HepG2 (cell line): Measurements from ENCODE around the gene NOTCH2. TPM values are rescaled to one million over a fixed set of nuclear protein-coding genes. Genes with fewer than 3 reads are reported as not detected.

Experiments
- ATAC-seq: fragments of 200-7000 bp; cut with Tn5 transposase; 3 replicates; pipeline ENCODE4 v1.9.1; 2020; ENCODE audit warnings: mild to moderate bottlenecking, moderate library complexity
- BruUV-seq: library from RNA; stranded (reverse); fragments of 400-500 nt; replicated peaks from 2 replicates; lab custom pipeline; 2021; lab: Mats Ljungman, UMichigan
- CTCF ChIA-PET: fragments of 300-600 bp; formaldehyde crosslinking; extraction: SDS; loops from one replicate; lab custom pipeline; 2021; ENCODE audit warnings: low total read pairs, inconsistent platforms, low intra/inter-chr PET ratio; lab: Yijun Ruan, JAX
- POLR2A ChIA-PET: fragments of 350-600 bp; sonication (Branson Sonifier 250); formaldehyde crosslinking; loops from one replicate; lab custom pipeline; 2020; ENCODE audit warnings: antibody characterized with exemption, inconsistent platforms; lab: Yijun Ruan, JAX
- DNase-seq: peaks from one replicate; pipeline ENCODE4 v3.0.0-alpha.2; 2015; ENCODE audit warnings: low spot score
- FAIRE-seq: peaks from 3 replicates; lab custom pipeline; 2011; peaks lifted over from hg19 to GRCh38; lab: Jason Lieb, UNC
- H2AFZ ChIP-seq: one replicate; pipeline ENCODE4 v1.6.1; 2011; ENCODE audit warnings: low read length, inconsistent platforms
- H3K27ac ChIP-seq: fragments of 300-600 bp; 3 replicates; pipeline ENCODE4 v1.8.0; 2011; ENCODE audit warnings: mixed run types, mild to moderate bottlenecking, mixed read lengths, low read length, inconsistent platforms; ENCODE audit not compliant: insufficient read depth; ENCODE audit errors: extremely low read length
- H3K27me3 ChIP-seq, 2 experiments: fragments of 200-600 bp in 1 of 2; 2 replicates in 1 of 2; 3 replicates in 1 of 2; pipeline versions ENCODE4 v1.6.0 to v1.8.0; 2011; ENCODE audit warnings: low read length in 2 of 2, mild to moderate bottlenecking in 2 of 2, moderate library complexity in 2 of 2, inconsistent platforms in 1 of 2; ENCODE audit not compliant: insufficient read depth in 2 of 2, control insufficient read depth in 1 of 2
- H3K36me3 ChIP-seq, 2 experiments: fragments of 200-600 bp in 1 of 2; replicated peaks in 1 of 2; 2 replicates in 1 of 2; 3 replicates in 1 of 2; pipeline versions ENCODE4 v1.5.1 to v1.8.0; 2011; ENCODE audit warnings: low read length in 2 of 2, inconsistent platforms in 1 of 2; ENCODE audit not compliant: insufficient read depth in 2 of 2, control insufficient read depth in 1 of 2
- H3K4me1 ChIP-seq: 2 replicates; pipeline ENCODE4 v1.5.1; 2012; ENCODE audit warnings: low read length, inconsistent platforms; ENCODE audit not compliant: insufficient read depth
- H3K4me2 ChIP-seq: 2 replicates; pipeline ENCODE4 v1.6.0; 2011; ENCODE audit warnings: low read depth, low read length, inconsistent platforms
- H3K4me3 ChIP-seq, 3 experiments: fragments of 200-600 bp in 1 of 3; sonication (generic), shearing (Covaris generic) in 1 of 3; replicated peaks in 1 of 3; 2 replicates each; pipeline ENCODE4 v1.5.1; 2011 to 2016; ENCODE audit warnings: low read length in 3 of 3, inconsistent platforms in 2 of 3, low read depth in 2 of 3, mild to moderate bottlenecking in 2 of 3, control low read depth in 1 of 3, mixed read lengths in 1 of 3; ENCODE audit not compliant: insufficient read depth in 1 of 3
- H3K79me2 ChIP-seq: one replicate; pipeline ENCODE4 v1.6.1; 2011; ENCODE audit warnings: low read length, inconsistent platforms; ENCODE audit not compliant: insufficient read depth
- H3K9ac ChIP-seq: 2 replicates; pipeline ENCODE4 v1.6.0; 2011; ENCODE audit warnings: mild to moderate bottlenecking, low read depth, low read length, inconsistent platforms; ENCODE audit not compliant: insufficient read depth
- H3K9me3 ChIP-seq: 2 replicates; pipeline ENCODE4 v1.5.1; 2012; ENCODE audit warnings: mild to moderate bottlenecking, low read length
- H4K20me1 ChIP-seq: 2 replicates; pipeline ENCODE4 v1.6.0; 2011; ENCODE audit warnings: inconsistent platforms, mild to moderate bottlenecking, low read length, moderate library complexity; ENCODE audit not compliant: insufficient read depth
- CREM ChIP-seq, 2 experiments: sonication (generic) in 1 of 2; formaldehyde crosslinking in 1 of 2; IDR thresholded peaks; 2 replicates each; pipeline versions ENCODE4 v1.4.0 to v1.6.1; 2016 to 2020; ENCODE audit warnings: antibody characterized with exemption in 1 of 2, mild to moderate bottlenecking in 1 of 2, missing genetic modification reagents in 1 of 2
- GATAD1 ChIP-seq: IDR thresholded peaks from 2 replicates; pipeline ENCODE4 v1.6.1; 2016; ENCODE audit warnings: missing genetic modification reagents, missing compliant biosample characterization
- MAFK ChIP-seq, 2 experiments: IDR thresholded peaks in 1 of 2; conservative IDR thresholded peaks in 1 of 2; 2 replicates each; pipeline ENCODE4 v1.6.1; 2011; ENCODE audit warnings: improper control_type of control experiment in 2 of 2, low read length in 2 of 2
- NFYB ChIP-seq: sonication (generic); formaldehyde crosslinking; IDR thresholded peaks from 2 replicates; pipeline ENCODE4 v1.4.0; 2020; ENCODE audit warnings: missing genetic modification reagents
- PATZ1 ChIP-seq: sonication (generic); formaldehyde crosslinking; IDR thresholded peaks from 2 replicates; pipeline ENCODE4 v1.4.0; 2020; ENCODE audit warnings: missing genetic modification reagents
- PBX2 ChIP-seq: IDR thresholded peaks from 2 replicates; pipeline ENCODE4 v1.6.1; 2016; ENCODE audit warnings: control low read depth
- SIN3B ChIP-seq: fragments of 150-350 bp; IDR thresholded peaks from 2 replicates; pipeline ENCODE4 v1.6.1; 2014; ENCODE audit warnings: low read length
- TFE3 ChIP-seq: IDR thresholded peaks from 2 replicates; pipeline ENCODE4 v1.6.1; 2016
- ZBTB3 ChIP-seq: sonication (generic); formaldehyde crosslinking; IDR thresholded peaks from 2 replicates; pipeline ENCODE4 v1.4.0; 2020; ENCODE audit warnings: low read depth, mild to moderate bottlenecking, moderate library complexity, missing genetic modification reagents, borderline replicate concordance
- ZNF225 ChIP-seq: sonication (generic); formaldehyde crosslinking; IDR thresholded peaks from 2 replicates; pipeline ENCODE4 v1.4.0; 2020; ENCODE audit warnings: mild to moderate bottlenecking, missing genetic modification reagents
- ZNF788 ChIP-seq: sonication (generic); formaldehyde crosslinking; IDR thresholded peaks from 2 replicates; pipeline ENCODE4 v1.5.0; 2020; ENCODE audit warnings: mild to moderate bottlenecking, missing genetic modification reagents, borderline replicate concordance
- in situ Hi-C: cut with HindIII; loops from 2 replicates; pipeline ENCODE4 v1.10.0; 2017; ENCODE audit warnings: low pct_unique_long_range_greater_than_20kb; ENCODE audit not compliant: extremely low pct_ligation_motif_present
- intact Hi-C: fragments of 100-400 bp; cut with micrococcal nuclease; formaldehyde crosslinking; loops from one replicate; pipeline ENCODE4 v1.10.0; 2022; ENCODE audit not compliant: unreplicated experiment
- polyA plus RNA-seq, 8 experiments: library from polyadenylated mRNA; depleted of rRNA in 3 of 8; stranded (reverse) in 7 of 8; unstranded in 1 of 8; fragments of >200 nt; fragmentation: Illumina TruSeq in 4 of 8; extraction: Trizol in 4 of 8; gene quantifications; 2 replicates each; pipeline versions ENCODE4 v1.2.1 to v1.2.3, GENCODE V29; 2011 to 2016; ENCODE audit warnings: low read depth in 4 of 8, missing spikeins in 1 of 8, mixed read lengths in 1 of 8; ENCODE audit not compliant: insufficient read depth in 1 of 8
- total RNA-seq, 5 experiments: library from RNA; depleted of rRNA; stranded (reverse); fragments of >200 nt; fragmentation: Illumina TruSeq; extraction: Trizol; gene quantifications; 2 replicates each; pipeline ENCODE4 v1.2.3, GENCODE V29; 2016; ENCODE audit warnings: low read depth in 1 of 5

Gene NOTCH2
- total and polyA plus RNA-seq, 2 of the 13 experiments (the other 11 are each of a cell fraction or from before 2014, with no cell fraction given) = 4.0 to 11.4 TPM

GRCh38 chr1:119974013-119974412 is 95.4 kb downstream of the NOTCH2 start:
- in situ Hi-C loops = no loop called here
- CTCF ChIA-PET = no interaction called here
- intact Hi-C loops = no loop called here

More at GRCh38 chr1:119974013-119974412, 95.4 kb downstream of the NOTCH2 start:
- DNase-seq (no peak), FAIRE-seq (no peak), ATAC-seq (no peak)
- Histone ChIP-seq H3K36me3 (peaks cover 0 to 1% of the 10 kb centered on the region in 2 experiments; a peak in 2 of 5 replicates), H3K79me2 (no peaks in the 10 kb centered on the region), H3K27me3 (no peaks in the 10 kb centered on the region), H3K4me2 (no peak overlapping the region), H2AFZ (no peak overlapping the region), H3K9me3 (no peaks in the 10 kb centered on the region), H3K4me3 (no peak overlapping the region), H4K20me1 (no peaks in the 10 kb centered on the region), H3K4me1 (no peaks in the 10 kb centered on the region), H3K27ac (no peak overlapping the region), H3K9ac (no peak overlapping the region)
- no peak for TF ChIP-seq SIN3B
- TF ChIP-seq TFE3 = no peak
- no peak for TF ChIP-seq CREM (IDR thresholded peaks at IDR 0.05)
- TF ChIP-seq CREM (CRISPR knock-in tag; IDR thresholded peaks at IDR 0.05) = no peak
- no peak for TF ChIP-seq MAFK (conservative IDR thresholded peaks at IDR 0.05 in 1 of 2, IDR thresholded peaks at IDR 0.05 in 1 of 2; ENCODE audit: low read length in 2 of 2)
- TF ChIP-seq GATAD1 (CRISPR knock-in tag) = no peak
- TF ChIP-seq ZNF788 (CRISPR knock-in tag) = no peak
- no peak for TF ChIP-seq PATZ1 (CRISPR knock-in tag)
- TF ChIP-seq ZNF225 (CRISPR knock-in tag) = no peak
- no peak for TF ChIP-seq ZBTB3
- TF ChIP-seq PBX2 = no peak
- TF ChIP-seq NFYB (CRISPR knock-in tag) = no peak
- BruUV-seq = no TSS peak
- POLR2A ChIA-PET = no interaction called here
